Measurements from ENCODE around the gene ANKRD24. TPM values are rescaled to one million over a fixed set of nuclear protein-coding genes. Genes with fewer than 3 reads are reported as not detected.

ANKRD24 gene
- total and polyA plus RNA-seq, 2 donors (not counting 3 experiments of a cell fraction or from before 2014, with no cell fraction given): 0.07 to 0.27 TPM

- no peaks in the 10 kb centered on the region for H4K20me1 ChIP-seq (replicated peaks; ENCODE audit: control insufficient read depth, extremely low read depth, insufficient read depth, low read length)
- CTCF ChIA-PET: interaction anchor here (1.2 kb wide), 1 partner anchor 15 kb away, joined by 3 read pairs; no protein-coding TSS in a partner anchor
- intact Hi-C loops (cut with micrococcal nuclease): no loop called here
- H3K36me3 ChIP-seq (ENCODE audit: control insufficient read depth in 2 of 2, extremely low read depth in 1 of 2, insufficient read depth in 2 of 2, low read length in 2 of 2): no peaks in the 10 kb centered on the region
- FAIRE-seq (no peak), DNase-seq (ENCODE audit: low read depth, low spot score) (no peak)
- no peak for TF ChIP-seq POLR2A (IDR thresholded peaks at IDR 0.05; ENCODE audit: low read depth, low read length)
- no peaks in the 10 kb centered on the region for H3K9me3 ChIP-seq (replicated peaks; ENCODE audit: control insufficient read depth, insufficient read depth, low read length)
- H3K27ac ChIP-seq (ENCODE audit: insufficient read depth, low read depth, low read length): no peak overlapping the region
- H3K9me1 ChIP-seq (replicated peaks; ENCODE audit: control insufficient read depth, extremely low read depth, insufficient read depth, low read length): no peaks in the 10 kb centered on the region
- no peak overlapping the region for H3K4me2 ChIP-seq (ENCODE audit: insufficient read depth, low read length)
- no peaks in the 10 kb centered on the region for H3K4me1 ChIP-seq (ENCODE audit: control insufficient read depth, extremely low read depth, insufficient read depth, low read length)
- no TSS peak for BruUV-seq (replicated peaks)
- H3K4me3 ChIP-seq (replicated peaks in 1 of 3; ENCODE audit: insufficient read depth in 1 of 3, low read depth in 1 of 3, low read length in 3 of 3): no peak overlapping the region
- H3K27me3 ChIP-seq (ENCODE audit: control insufficient read depth in 2 of 2, insufficient read depth in 2 of 2, low read length in 2 of 2): no peaks in the 10 kb centered on the region
- dilution Hi-C loops (cut with MboI; ENCODE audit: extremely low pct_ligation_motif_present, low sequenced_read_pairs): no loop called here
- no peaks in the 10 kb centered on the region for H3K79me2 ChIP-seq (ENCODE audit: control insufficient read depth, insufficient read depth, low read length)
- POLR2A ChIA-PET: no interaction called here
- H2AFZ ChIP-seq (ENCODE audit: low read depth, low read length): no peak overlapping the region
- H3K9ac ChIP-seq (replicated peaks; ENCODE audit: extremely low read depth, insufficient read depth, low read length): no peak overlapping the region
Observed at GRCh38 chr19:4215807-4216206, 33.3 kb downstream of the ANKRD24 start.

GRCh38 chr19:4216846-4217245 lies 34.4 kb downstream of the ANKRD24 start:
- POLR2A ChIA-PET: no interaction called here
- no peak overlapping the region for H2AFZ ChIP-seq (ENCODE audit: low read depth, low read length)
- H3K36me3 ChIP-seq (ENCODE audit: control insufficient read depth in 2 of 2, extremely low read depth in 1 of 2, insufficient read depth in 2 of 2, low read length in 2 of 2): no peaks in the 10 kb centered on the region
- H3K9me1 ChIP-seq (replicated peaks; ENCODE audit: control insufficient read depth, extremely low read depth, insufficient read depth, low read length): no peaks in the 10 kb centered on the region
- no peak overlapping the region for H3K9ac ChIP-seq (replicated peaks; ENCODE audit: extremely low read depth, insufficient read depth, low read length)
- no TSS peak for BruUV-seq (replicated peaks)
- no peaks in the 10 kb centered on the region for H3K9me3 ChIP-seq (replicated peaks; ENCODE audit: control insufficient read depth, insufficient read depth, low read length)
- no peak overlapping the region for H3K4me3 ChIP-seq (replicated peaks in 1 of 3; ENCODE audit: insufficient read depth in 1 of 3, low read depth in 1 of 3, low read length in 3 of 3)
- intact Hi-C loops (cut with micrococcal nuclease): no loop called here
- H3K4me1 ChIP-seq (ENCODE audit: control insufficient read depth, extremely low read depth, insufficient read depth, low read length): no peaks in the 10 kb centered on the region
- FAIRE-seq: no peak
- no peaks in the 10 kb centered on the region for H3K27me3 ChIP-seq (ENCODE audit: control insufficient read depth in 2 of 2, insufficient read depth in 2 of 2, low read length in 2 of 2)
- DNase-seq (ENCODE audit: low read depth, low spot score): no peak
- dilution Hi-C loops (cut with MboI; ENCODE audit: extremely low pct_ligation_motif_present, low sequenced_read_pairs): no loop called here
- CTCF ChIA-PET: interaction anchor here (1.2 to 1.8 kb wide), 2 partner anchors 14 to 77 kb away, joined by 3 to 5 read pairs; no protein-coding TSS in a partner anchor
- H3K27ac ChIP-seq (ENCODE audit: insufficient read depth, low read depth, low read length): no peak overlapping the region
- H4K20me1 ChIP-seq (replicated peaks; ENCODE audit: control insufficient read depth, extremely low read depth, insufficient read depth, low read length): no peaks in the 10 kb centered on the region
- TF ChIP-seq CTCF (IDR thresholded peaks at IDR 0.05; ENCODE audit: extremely low read depth in 1 of 2, insufficient read depth in 1 of 2, low read depth in 1 of 2, low read length in 2 of 2): no peak
- TF ChIP-seq MAX (IDR thresholded peaks at IDR 0.05; ENCODE audit: insufficient read depth, insufficient read length): no peak
- TF ChIP-seq GATA2 (IDR thresholded peaks at IDR 0.05; ENCODE audit: insufficient read depth, insufficient read length, low read depth, low read length): no peak
- TF ChIP-seq POLR2AphosphoS5 (IDR thresholded peaks at IDR 0.05; ENCODE audit: insufficient read depth, low read depth, low read length): no peak
- no peak for TF ChIP-seq JUN (IDR thresholded peaks at IDR 0.05; ENCODE audit: borderline replicate concordance, insufficient read depth, insufficient read length, low read depth)
- TF ChIP-seq EZH2 (IDR thresholded peaks at IDR 0.05; ENCODE audit: borderline replicate concordance, low read depth, low read length, severe bottlenecking): no peak
- no peak for TF ChIP-seq FOS (IDR thresholded peaks at IDR 0.05; ENCODE audit: borderline replicate concordance, insufficient read depth, low read length)
- TF ChIP-seq POLR2A (IDR thresholded peaks at IDR 0.05; ENCODE audit: low read depth, low read length): no peak
- TF ChIP-seq MYC (IDR thresholded peaks at IDR 0.05; ENCODE audit: low read depth, low read length): no peak
- H3K4me2 ChIP-seq (ENCODE audit: insufficient read depth, low read length): no peak overlapping the region
- no peaks in the 10 kb centered on the region for H3K79me2 ChIP-seq (ENCODE audit: control insufficient read depth, insufficient read depth, low read length)
